GM12891 (cell line): ENCODE results near the gene ATP11A.

Experiments
- DNase-seq: peaks from one replicate; pipeline ENCODE4 v3.0.0; 2011; ENCODE audit warnings: low spot score; ENCODE audit not compliant: insufficient read length
- FAIRE-seq: peaks from 2 replicates; lab custom pipeline; 2011; peaks lifted over from hg19 to GRCh38; lab: Jason Lieb, UNC
- PAX5 ChIP-seq: IDR thresholded peaks from 2 replicates; pipeline ENCODE4 v1.6.1; 2011; ENCODE audit warnings: low read length, moderate library complexity, mild to moderate bottlenecking; ENCODE audit not compliant: insufficient read depth, severe bottlenecking
- POLR2A ChIP-seq: IDR thresholded peaks from 2 replicates; pipeline ENCODE4 v1.6.1; 2011; ENCODE audit warnings: low read depth, low read length, control low read depth
- POLR2AphosphoS5 ChIP-seq: IDR thresholded peaks from 2 replicates; pipeline ENCODE4 v1.6.1; 2011; ENCODE audit warnings: low read depth, low read length, control low read depth
- POU2F2 ChIP-seq: IDR thresholded peaks from 2 replicates; pipeline ENCODE4 v1.6.1; 2011; ENCODE audit warnings: low read depth, mild to moderate bottlenecking, control low read depth, low read length, moderate library complexity
- SPI1 ChIP-seq: IDR thresholded peaks from 2 replicates; pipeline ENCODE4 v1.6.1; 2011; ENCODE audit warnings: low read depth, low read length, control low read depth
- TAF1 ChIP-seq: IDR thresholded peaks from 2 replicates; pipeline ENCODE4 v1.6.1; 2011; ENCODE audit warnings: low read depth, low read length, control low read depth

Gene ATP11A

GRCh38 chr13:112916296-112916695, 226.5 kb downstream of the ATP11A start:
- FAIRE-seq (no peak), DNase-seq (no peak)
- TF ChIP-seq PAX5, result no peak
- no peak for TF ChIP-seq TAF1

GRCh38 chr13:112917056-112917664, 227.3 kb downstream of the ATP11A start:
- TF ChIP-seq SPI1 (no peak), PAX5 (no peak), POU2F2 (no peak), POLR2AphosphoS5 (no peak), TAF1 (no peak), POLR2A (no peak)
- DNase-seq (no peak), FAIRE-seq (no peak)

GRCh38 chr13:112917737-112918136, 227.9 kb downstream of the ATP11A start:
- no peak for DNase-seq
- TF ChIP-seq SPI1 (no peak), POLR2AphosphoS5 (no peak), POU2F2 (no peak), PAX5 (no peak), TAF1 (no peak), POLR2A (no peak)
- no peak for FAIRE-seq

GRCh38 chr13:112918266-112918665, 228.4 kb downstream of the ATP11A start:
- no peak for FAIRE-seq
- DNase-seq, result no peak
- TF ChIP-seq TAF1 (no peak), PAX5 (no peak), POU2F2 (no peak), SPI1 (no peak), POLR2AphosphoS5 (no peak), POLR2A (no peak)

- TF ChIP-seq TAF1 (no peak), POLR2AphosphoS5 (no peak), POU2F2 (no peak)
- DNase-seq, result no peak
- FAIRE-seq, result no peak
Observed at GRCh38 chr13:112918746-112919145, 228.9 kb downstream of the ATP11A start.

GRCh38 chr13:112923962-112924361, 234.1 kb downstream of the ATP11A start:
- no peak for FAIRE-seq
- no peak for DNase-seq
- TF ChIP-seq POLR2A (no peak), POU2F2 (no peak), TAF1 (no peak), POLR2AphosphoS5 (no peak), PAX5 (no peak), SPI1 (no peak)

- no peak for TF ChIP-seq SPI1
- no peak for TF ChIP-seq TAF1
- no peak for TF ChIP-seq POU2F2
- no peak for TF ChIP-seq POLR2A
- TF ChIP-seq POLR2AphosphoS5, result no peak
- no peak for TF ChIP-seq PAX5
- FAIRE-seq, result no peak
- DNase-seq, result no peak
Observed at GRCh38 chr13:112924365-112924764, 234.5 kb downstream of the ATP11A start.

- TF ChIP-seq PAX5, result no peak
- no peak for TF ChIP-seq SPI1
- TF ChIP-seq POLR2AphosphoS5, result no peak
- TF ChIP-seq POU2F2, result no peak
- TF ChIP-seq POLR2A, result no peak
- TF ChIP-seq TAF1, result no peak
- no peak for FAIRE-seq
- no peak for DNase-seq
Observed at GRCh38 chr13:112926003-112926402, 236.2 kb downstream of the ATP11A start.

GRCh38 chr13:112926993-112927392, 237.2 kb downstream of the ATP11A start:
- TF ChIP-seq PAX5 (no peak), TAF1 (no peak), SPI1 (no peak), POLR2A (no peak), POLR2AphosphoS5 (no peak), POU2F2 (no peak)
- FAIRE-seq, result no peak
- DNase-seq, result no peak

GRCh38 chr13:112928020-112928971, 238.5 kb downstream of the ATP11A start:
- DNase-seq, result no peak
- no peak for FAIRE-seq
- TF ChIP-seq SPI1 (no peak), POLR2AphosphoS5 (no peak), POU2F2 (no peak), PAX5 (no peak), TAF1 (no peak)
